GM12864 (cell line): ENCODE data around the gene KCNIP2.
A peak's percentile ranks its signal among the peaks of the same experiment; 100 is the strongest.

Experiments used
- DNase-seq: peaks from one replicate; pipeline ENCODE4 v3.0.0-alpha.2; 2011; ENCODE audit warnings: low read depth
- H3K4me3 ChIP-seq: 2 replicates; pipeline ENCODE4 v1.5.1; 2011; ENCODE audit warnings: mild to moderate bottlenecking, low read depth, low read length, control low read depth
- TF ChIP-seq, protein P1 (sequence below): IDR thresholded peaks from 2 replicates; pipeline ENCODE4 v1.5.1; 2011; ENCODE audit warnings: low read depth, mild to moderate bottlenecking, moderate library complexity, low read length, control low read depth, inconsistent platforms; ENCODE audit errors: missing control alignments

Gene KCNIP2

DNA sequence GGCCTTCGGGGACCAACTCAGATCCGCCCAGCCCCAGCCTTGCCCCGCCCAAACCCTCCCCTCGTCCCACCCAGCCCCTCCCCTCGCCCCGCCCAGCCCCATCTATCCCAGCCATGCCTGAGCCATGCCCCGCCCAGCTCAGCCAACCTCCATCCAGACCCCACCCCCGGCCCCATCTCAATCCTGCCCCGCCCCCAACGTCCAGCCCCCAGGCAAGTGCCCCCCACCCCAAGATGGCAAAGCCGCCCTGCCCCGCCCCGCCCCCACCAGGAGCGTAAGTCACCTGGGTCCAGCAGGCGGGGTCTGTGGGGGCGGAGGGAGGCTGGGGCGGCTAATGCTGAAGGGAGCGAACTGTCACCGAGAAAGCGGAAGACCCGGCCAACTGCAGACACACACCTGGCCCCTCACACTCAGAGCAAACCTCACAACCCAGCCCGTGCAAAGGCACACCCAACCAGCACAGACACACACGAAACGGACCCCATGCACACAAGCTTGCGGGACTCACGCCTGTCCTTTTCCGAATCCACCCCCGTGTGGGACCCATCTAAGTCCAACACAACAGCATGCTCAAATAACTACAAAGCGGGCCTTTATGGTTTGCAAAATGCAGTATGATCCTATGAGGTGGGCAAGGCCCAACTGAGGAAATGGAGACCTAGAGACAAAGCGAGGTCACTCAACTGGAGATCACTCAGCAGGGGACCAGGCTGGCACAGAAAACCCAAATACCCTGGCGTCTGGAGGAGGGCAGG, 13.9 kb downstream of the KCNIP2 start:
- TF ChIP-seq, protein P1, sequence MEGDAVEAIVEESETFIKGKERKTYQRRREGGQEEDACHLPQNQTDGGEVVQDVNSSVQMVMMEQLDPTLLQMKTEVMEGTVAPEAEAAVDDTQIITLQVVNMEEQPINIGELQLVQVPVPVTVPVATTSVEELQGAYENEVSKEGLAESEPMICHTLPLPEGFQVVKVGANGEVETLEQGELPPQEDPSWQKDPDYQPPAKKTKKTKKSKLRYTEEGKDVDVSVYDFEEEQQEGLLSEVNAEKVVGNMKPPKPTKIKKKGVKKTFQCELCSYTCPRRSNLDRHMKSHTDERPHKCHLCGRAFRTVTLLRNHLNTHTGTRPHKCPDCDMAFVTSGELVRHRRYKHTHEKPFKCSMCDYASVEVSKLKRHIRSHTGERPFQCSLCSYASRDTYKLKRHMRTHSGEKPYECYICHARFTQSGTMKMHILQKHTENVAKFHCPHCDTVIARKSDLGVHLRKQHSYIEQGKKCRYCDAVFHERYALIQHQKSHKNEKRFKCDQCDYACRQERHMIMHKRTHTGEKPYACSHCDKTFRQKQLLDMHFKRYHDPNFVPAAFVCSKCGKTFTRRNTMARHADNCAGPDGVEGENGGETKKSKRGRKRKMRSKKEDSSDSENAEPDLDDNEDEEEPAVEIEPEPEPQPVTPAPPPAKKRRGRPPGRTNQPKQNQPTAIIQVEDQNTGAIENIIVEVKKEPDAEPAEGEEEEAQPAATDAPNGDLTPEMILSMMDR: no peak
- DNase-seq: no peak
- peak overlapping the region; percentile 50 for H3K4me3 ChIP-seq

DNA sequence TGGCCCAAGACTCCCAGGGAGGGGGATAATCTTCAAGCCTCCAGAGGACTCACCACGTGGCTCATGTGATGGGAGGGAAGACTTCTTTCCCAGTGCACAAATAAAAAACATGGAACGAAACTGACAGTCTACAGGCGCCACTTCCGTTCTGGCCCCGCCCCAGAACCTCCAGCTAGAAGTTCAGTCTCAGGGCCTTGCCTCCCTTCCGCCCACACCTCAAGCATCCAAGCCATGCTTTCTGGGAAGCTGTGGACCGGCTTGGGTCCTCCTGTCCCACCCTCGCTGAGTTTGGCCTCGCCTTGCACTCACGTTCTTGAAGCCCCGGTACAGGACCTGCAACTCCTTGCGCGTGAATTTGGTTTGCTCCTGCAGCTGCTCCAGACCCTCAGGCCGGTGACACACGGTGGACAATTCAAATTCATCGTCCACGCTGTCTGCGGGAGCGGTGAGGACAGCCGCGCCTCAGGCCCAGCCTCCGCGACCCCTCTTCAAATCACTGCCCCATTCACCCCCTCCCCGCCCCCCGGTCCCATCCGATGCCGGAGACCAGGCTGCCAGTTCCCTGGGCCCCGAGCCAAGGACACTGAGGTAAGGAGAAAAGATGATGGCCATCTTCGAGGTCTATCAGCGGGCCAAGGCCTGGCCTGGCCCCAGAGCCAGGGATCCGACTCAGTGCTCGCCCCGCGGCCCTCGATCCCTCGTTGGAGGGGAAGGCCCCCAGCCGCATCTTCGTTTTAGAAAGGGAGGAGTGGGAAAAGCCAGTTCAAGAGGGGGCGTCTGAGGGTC, 14.6 kb downstream of the KCNIP2 start:
- no peak for DNase-seq
- TF ChIP-seq, protein P1: no peak
- no peak overlapping the region for H3K4me3 ChIP-seq

DNA sequence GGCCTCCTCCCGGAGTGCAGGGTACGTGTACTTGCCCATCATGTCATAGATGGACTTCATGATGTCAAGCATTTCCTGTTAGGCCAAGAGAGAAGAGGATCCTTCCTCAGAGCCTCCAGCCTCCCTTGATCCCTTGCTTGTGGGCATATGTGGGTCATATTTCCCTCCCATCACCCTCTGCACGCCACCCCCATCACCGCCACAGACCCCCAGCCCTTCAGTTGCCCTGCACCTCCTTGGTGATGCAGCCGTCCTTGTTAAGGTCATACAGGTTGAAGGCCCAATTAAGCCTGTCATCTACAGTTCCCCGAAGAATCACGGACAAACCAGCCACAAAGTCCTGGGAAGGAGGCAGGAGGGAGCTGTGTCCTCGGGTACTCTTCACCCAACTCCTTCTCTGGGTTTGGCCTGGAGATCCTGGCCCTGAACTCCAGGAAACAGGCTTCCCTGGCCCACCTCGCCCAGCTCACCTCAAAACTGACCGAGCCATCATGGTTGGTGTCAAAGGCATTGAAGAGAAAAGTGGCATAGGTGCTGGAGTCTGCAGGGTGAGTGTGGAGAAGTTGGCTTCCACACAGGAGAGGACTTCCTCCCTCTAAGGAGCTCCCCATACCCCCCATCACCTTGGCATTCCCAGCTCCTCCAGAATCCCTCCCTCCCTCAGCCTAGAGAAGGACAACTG, 15.5 kb downstream of the KCNIP2 start:
- no peak for DNase-seq
- TF ChIP-seq, protein P1: no peak
- no peak overlapping the region for H3K4me3 ChIP-seq

DNA sequence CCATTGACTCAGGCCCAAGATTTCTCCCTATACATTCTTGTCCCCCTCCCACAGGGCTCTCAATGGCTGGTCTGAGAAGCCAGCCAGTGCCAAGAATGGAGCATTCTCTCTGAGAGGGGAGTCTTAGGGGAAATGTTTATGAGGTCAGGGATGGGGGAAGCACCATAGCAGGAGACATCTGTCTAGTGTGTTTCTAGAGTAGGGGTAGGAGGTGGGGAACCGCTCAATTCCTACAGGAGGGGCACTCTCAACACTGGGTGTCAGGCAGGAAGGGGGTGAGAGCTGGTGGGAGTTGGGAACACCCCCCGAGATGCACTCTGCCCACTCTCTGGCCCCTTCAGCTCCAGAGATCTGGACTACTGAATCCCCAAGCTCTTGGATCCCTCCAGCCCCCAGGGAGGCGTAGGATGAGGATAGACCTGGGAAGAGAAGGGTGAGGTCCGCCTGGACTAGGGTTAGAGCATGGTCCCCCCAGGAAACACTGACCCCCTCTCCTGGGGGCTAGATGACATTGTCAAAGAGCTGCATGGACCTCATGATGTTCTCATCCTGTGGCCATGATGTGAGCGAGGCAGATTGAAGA, 16.7 kb downstream of the KCNIP2 start:
- TF ChIP-seq, protein P1: no peak
- no peak overlapping the region for H3K4me3 ChIP-seq
- DNase-seq: no peak

DNA sequence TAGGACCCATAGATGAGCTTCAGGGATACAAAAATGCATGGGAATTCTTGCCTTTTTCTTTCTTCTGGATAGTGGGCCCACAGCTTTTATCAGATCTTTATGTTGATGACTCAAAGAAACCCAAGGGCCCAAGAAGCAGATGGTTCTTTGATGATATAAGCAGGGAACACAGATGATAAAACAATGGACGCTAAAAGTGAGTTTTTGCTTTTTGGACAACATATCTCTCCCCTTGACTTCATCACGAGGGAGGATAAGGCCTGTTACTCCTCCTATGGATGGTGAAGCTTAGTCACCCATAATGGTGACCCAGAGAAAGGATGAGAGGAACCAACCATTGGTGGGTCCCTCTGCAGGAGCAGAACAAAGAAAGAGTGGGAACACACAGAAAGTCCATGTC, 18.9 kb downstream of the KCNIP2 start:
- no peak overlapping the region for H3K4me3 ChIP-seq
- TF ChIP-seq, protein P1: no peak
- no peak for DNase-seq

DNA sequence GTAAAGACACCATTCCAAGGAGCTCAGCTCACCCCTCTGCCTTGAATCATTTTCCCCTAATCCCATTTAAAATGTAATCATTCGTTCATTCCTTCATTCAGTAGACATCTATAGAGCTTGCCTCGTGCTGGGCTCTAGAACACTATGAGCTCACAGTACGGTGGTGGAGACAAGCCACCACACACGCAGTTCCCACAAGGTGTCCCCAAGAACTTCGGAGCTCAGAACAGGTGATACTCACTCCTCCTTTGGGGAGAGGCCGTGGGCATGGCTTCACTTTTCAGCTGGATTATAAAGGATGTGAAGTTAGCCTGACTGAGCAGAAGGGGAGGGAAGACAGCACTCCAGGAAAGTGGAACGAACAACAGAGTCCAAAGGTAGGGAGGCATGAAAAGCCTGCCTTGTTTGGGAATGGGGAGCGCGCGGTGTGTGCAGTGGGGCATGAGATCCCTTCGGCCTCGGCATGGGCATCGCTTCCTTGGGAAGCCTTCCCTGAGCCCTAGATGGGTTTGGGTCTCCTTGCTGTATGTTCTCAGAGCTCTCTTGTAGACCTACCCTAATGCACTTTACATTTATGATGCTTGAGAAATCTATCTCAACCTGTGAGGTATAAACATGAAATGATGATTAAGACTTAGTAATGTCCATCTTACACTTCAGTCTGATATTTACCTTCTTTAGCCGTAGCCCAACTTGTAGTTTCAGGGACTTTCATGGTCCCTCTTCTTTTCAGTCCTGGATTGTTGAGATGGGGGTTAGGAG, 24.5 kb downstream of the KCNIP2 start:
- TF ChIP-seq, protein P1: no peak
- peak overlapping the region; percentile 98 for H3K4me3 ChIP-seq
- no peak for DNase-seq
